ENCODE results near the gene AFG3L2. TPM values are rescaled to one million over a fixed set of nuclear protein-coding genes. Genes with fewer than 3 reads are reported as not detected.

The AFG3L2 gene
- total and polyA plus RNA-seq, 2 experiments from 2014 or later, result 50.3 to 105 TPM

GRCh38 chr18:12393998-12394397 is 17.0 kb upstream of the AFG3L2 start:
- Histone ChIP-seq H3F3A (replicated peaks; ENCODE audit: low read depth) (no peaks in the 10 kb centered on the region), H3K4me2 (no peak overlapping the region), H3K27ac (ENCODE audit: low read depth) (no peak overlapping the region), H4K20me1 (replicated peaks; ENCODE audit: insufficient read depth) (no peaks in the 10 kb centered on the region), H3K79me2 (replicated peaks; ENCODE audit: insufficient read depth) (no peaks in the 10 kb centered on the region), H2AFZ (peak overlapping the region; percentile 38; the same call in 1 of the 2 replicates), H3K4me3 (no peak overlapping the region), H3K36me3 (ENCODE audit: insufficient read depth) (no peaks in the 10 kb centered on the region), H3K27me3 (ENCODE audit: insufficient read depth) (no peaks in the 10 kb centered on the region), H3K9me2 (ENCODE audit: insufficient read depth) (no peaks in the 10 kb centered on the region), H3K4me1 (ENCODE audit: insufficient read depth) (no peaks in the 10 kb centered on the region; the same call in 1 of the 2 replicates)
- Mint-ChIP-seq H3K9me3 (no peaks in the 10 kb centered on the region), H3K36me3 (ENCODE audit: low read depth) (no peaks in the 10 kb centered on the region), H3K27ac (no peak overlapping the region), H3K4me1 (no peaks in the 10 kb centered on the region), H3K4me3 (no peak overlapping the region), H3K27me3 (ENCODE audit: insufficient read depth, low read depth, poor library complexity) (peaks cover 14% of the 10 kb centered on the region)
- ATAC-seq (no peak), DNase-seq (ENCODE audit: low spot score) (no peak)
- TF ChIP-seq ETS1 (IDR thresholded peaks at IDR 0.05) (no peak), ZNF114 (CRISPR knock-in tag; IDR thresholded peaks at IDR 0.05) (no peak), REST (IDR thresholded peaks at IDR 0.05; ENCODE audit: unreplicated experiment) (no peak), ZNF331 (CRISPR knock-in tag; IDR thresholded peaks at IDR 0.05; ENCODE audit: low read depth) (no peak), CREB1 (CRISPR knock-in tag; IDR thresholded peaks at IDR 0.05; ENCODE audit: low read depth) (no peak), EZH2phosphoT487 (IDR thresholded peaks at IDR 0.05; ENCODE audit: unreplicated experiment) (no peak), EZH2 (IDR thresholded peaks at IDR 0.05; ENCODE audit: low read depth, unreplicated experiment) (no peak), POLR2AphosphoS5 (IDR thresholded peaks at IDR 0.05; ENCODE audit: low read depth) (no peak)

- H3K4me3 Mint-ChIP-seq, result no peak overlapping the region
- TF ChIP-seq ZNF331 (CRISPR knock-in tag; IDR thresholded peaks at IDR 0.05; ENCODE audit: low read depth) (no peak), ZNF114 (CRISPR knock-in tag; IDR thresholded peaks at IDR 0.05) (no peak)
Measured at GRCh38 chr18:12393510-12393909, 16.5 kb upstream of the AFG3L2 start.

More at GRCh38 chr18:12393510-12393909, 16.5 kb upstream of the AFG3L2 start:
- Histone ChIP-seq H3F3A (replicated peaks; ENCODE audit: low read depth) (no peaks in the 10 kb centered on the region), H4K20me1 (replicated peaks; ENCODE audit: insufficient read depth) (no peaks in the 10 kb centered on the region), H3K4me3 (no peak overlapping the region), H3K4me2 (no peak overlapping the region), H3K36me3 (ENCODE audit: insufficient read depth) (no peaks in the 10 kb centered on the region), H2AFZ (no peak overlapping the region), H3K27ac (ENCODE audit: low read depth) (no peak overlapping the region), H3K27me3 (ENCODE audit: insufficient read depth) (no peaks in the 10 kb centered on the region), H3K9me2 (ENCODE audit: insufficient read depth) (no peaks in the 10 kb centered on the region), H3K4me1 (ENCODE audit: insufficient read depth) (no peaks in the 10 kb centered on the region; the same call in 1 of the 2 replicates), H3K79me2 (replicated peaks; ENCODE audit: insufficient read depth) (no peaks in the 10 kb centered on the region)
- DNase-seq (ENCODE audit: low spot score), result no peak
- H3K36me3 Mint-ChIP-seq (ENCODE audit: low read depth), result no peaks in the 10 kb centered on the region
- ATAC-seq, result no peak
- peaks cover 12% of the 10 kb centered on the region for H3K27me3 Mint-ChIP-seq (ENCODE audit: insufficient read depth, low read depth, poor library complexity)
- no peak overlapping the region for H3K27ac Mint-ChIP-seq
- no peaks in the 10 kb centered on the region for H3K9me3 Mint-ChIP-seq
- no peaks in the 10 kb centered on the region for H3K4me1 Mint-ChIP-seq
